Peyer's patch (tissue), 4 donors: ENCODE results near the gene MRAS. TPM values are rescaled to one million over a fixed set of nuclear protein-coding genes. Genes with fewer than 3 reads are reported as not detected.
"Not testable (repeated sequence)": the region's sequence is repeated elsewhere in the genome, so short reads cannot be mapped to it uniquely, and the experiment has no call there.

ENCODE experiments used
- DNase-seq, 3 donors: peaks; one replicate each; pipeline ENCODE4 v3.0.0-alpha.2; 2017 to 2019
- H3K27ac ChIP-seq, 4 donors: fragments of 200-600 bp; sonication (generic); one replicate each; pipeline ENCODE4 v1.5.1; 2016 to 2019
- H3K27me3 ChIP-seq, 2 donors: fragments of 200-600 bp; sonication (generic); one replicate each; pipeline ENCODE4 v1.5.1; 2019
- H3K36me3 ChIP-seq, 3 donors: fragments of 200-600 bp; sonication (generic); one replicate each; pipeline ENCODE4 v1.5.1; 2016 to 2019
- H3K4me1 ChIP-seq, 4 donors: fragments of 200-600 bp; sonication (generic); one replicate each; pipeline ENCODE4 v1.5.1; 2016 to 2019
- H3K4me3 ChIP-seq, 4 donors: fragments of 200-600 bp; sonication (generic); 1 replicate in 3 of 4; 2 replicates in 1 of 4; pipeline ENCODE4 v1.5.1; 2016 to 2019; ENCODE audit warnings: mild to moderate bottlenecking in 1 of 4
- H3K9me3 ChIP-seq, 4 donors: fragments of 200-600 bp; sonication (generic); one replicate each; pipeline ENCODE4 v1.5.1; 2016 to 2019; ENCODE audit warnings: mild to moderate bottlenecking in 1 of 4
- POLR2A ChIP-seq, 2 donors: fragments of 450-650 bp; IDR thresholded peaks; one replicate each; pipeline ENCODE4 v1.5.1; 2017; ENCODE audit warnings: antibody characterized with exemption in 2 of 2, mild to moderate bottlenecking in 2 of 2, moderate library complexity in 2 of 2
- total RNA-seq, 4 donors: library from RNA; depleted of rRNA; stranded (reverse); fragments of >200 nt; gene quantifications; one replicate each; pipeline ENCODE4 v1.1.0, GENCODE V29; 2016
- TF ChIP-seq, protein P1 (sequence below), 6 experiments: fragments of 450-650 bp in 4 of 6; fragments of 200-600 bp in 2 of 6; sonication (generic) in 1 of 6; IDR thresholded peaks; one replicate each; pipeline ENCODE4 v1.5.1; 2017 to 2019; ENCODE audit warnings: antibody characterized with exemption in 6 of 6, mild to moderate bottlenecking in 3 of 6, moderate library complexity in 1 of 6

The MRAS gene
- total RNA-seq, 4 donors from 2014 or later: 1.2 to 7.4 (median 3.0) TPM

DNA sequence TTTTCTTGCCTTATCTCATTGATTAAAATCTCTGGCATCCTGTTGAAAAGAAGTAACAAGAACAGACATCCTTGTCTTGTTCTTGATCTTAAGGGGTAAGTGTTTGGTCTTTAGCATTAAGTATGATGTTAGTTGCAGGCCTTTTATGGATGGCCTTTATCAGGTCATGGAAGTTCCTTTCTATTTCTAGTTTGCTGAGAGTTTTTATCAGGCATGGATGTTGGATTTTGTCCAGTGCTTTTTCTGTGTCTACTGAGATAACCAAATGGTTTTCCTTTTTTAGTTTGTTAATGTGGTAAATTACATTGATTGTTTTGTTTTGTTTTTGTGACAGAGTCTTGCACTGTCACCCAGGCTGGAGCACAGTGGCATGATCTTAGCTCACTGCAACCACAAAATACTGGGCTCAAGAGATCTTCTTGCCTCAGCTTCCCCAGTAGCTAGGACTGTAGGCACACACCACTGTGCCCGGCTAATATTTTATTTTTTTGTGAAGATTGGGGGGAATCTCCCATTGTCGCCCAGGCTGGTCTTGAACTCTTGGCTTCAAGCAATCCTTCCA is 26.3 kb downstream of the MRAS start:
- DNase-seq: no peak
- Histone ChIP-seq H3K4me3 (no peak overlapping the region), H3K9me3 (no peaks in the 10 kb centered on the region), H3K27ac (no peak overlapping the region), H3K36me3 (no peaks in the 10 kb centered on the region), H3K4me1 (no peaks in the 10 kb centered on the region), H3K27me3 (no peaks in the 10 kb centered on the region)
- TF ChIP-seq POLR2A (IDR thresholded peaks at IDR 0.05): no peak
- TF ChIP-seq, protein P1, sequence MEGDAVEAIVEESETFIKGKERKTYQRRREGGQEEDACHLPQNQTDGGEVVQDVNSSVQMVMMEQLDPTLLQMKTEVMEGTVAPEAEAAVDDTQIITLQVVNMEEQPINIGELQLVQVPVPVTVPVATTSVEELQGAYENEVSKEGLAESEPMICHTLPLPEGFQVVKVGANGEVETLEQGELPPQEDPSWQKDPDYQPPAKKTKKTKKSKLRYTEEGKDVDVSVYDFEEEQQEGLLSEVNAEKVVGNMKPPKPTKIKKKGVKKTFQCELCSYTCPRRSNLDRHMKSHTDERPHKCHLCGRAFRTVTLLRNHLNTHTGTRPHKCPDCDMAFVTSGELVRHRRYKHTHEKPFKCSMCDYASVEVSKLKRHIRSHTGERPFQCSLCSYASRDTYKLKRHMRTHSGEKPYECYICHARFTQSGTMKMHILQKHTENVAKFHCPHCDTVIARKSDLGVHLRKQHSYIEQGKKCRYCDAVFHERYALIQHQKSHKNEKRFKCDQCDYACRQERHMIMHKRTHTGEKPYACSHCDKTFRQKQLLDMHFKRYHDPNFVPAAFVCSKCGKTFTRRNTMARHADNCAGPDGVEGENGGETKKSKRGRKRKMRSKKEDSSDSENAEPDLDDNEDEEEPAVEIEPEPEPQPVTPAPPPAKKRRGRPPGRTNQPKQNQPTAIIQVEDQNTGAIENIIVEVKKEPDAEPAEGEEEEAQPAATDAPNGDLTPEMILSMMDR (IDR thresholded peaks at IDR 0.05): no peak

DNA sequence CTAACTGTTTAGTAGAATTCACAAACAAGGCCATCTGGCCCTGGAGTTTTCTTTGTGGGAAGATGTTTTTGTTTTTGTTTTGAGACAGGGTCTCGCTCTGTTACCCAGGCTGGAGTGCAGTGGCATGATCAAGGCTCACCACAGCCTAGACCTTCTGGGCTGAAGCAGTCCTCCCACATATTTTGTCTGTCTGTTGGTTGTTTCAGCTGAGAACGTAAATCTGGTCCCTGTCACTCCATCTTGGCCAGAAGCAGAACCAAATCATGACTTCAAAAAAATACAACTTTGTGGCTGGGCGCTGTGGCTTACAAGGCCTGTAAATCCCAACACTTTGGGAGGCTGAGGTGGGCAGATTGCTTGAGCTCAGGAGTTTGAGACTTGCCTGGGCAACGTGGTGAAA is 27.1 kb downstream of the MRAS start:
- Histone ChIP-seq H3K27ac (no peak overlapping the region), H3K4me1 (no peaks in the 10 kb centered on the region), H3K36me3 (no peaks in the 10 kb centered on the region), H3K9me3 (no peaks in the 10 kb centered on the region), H3K4me3 (no peak overlapping the region), H3K27me3 (no peaks in the 10 kb centered on the region)
- TF ChIP-seq, protein P1 (IDR thresholded peaks at IDR 0.05): no peak
- TF ChIP-seq POLR2A (IDR thresholded peaks at IDR 0.05): no peak
- no peak for DNase-seq

DNA sequence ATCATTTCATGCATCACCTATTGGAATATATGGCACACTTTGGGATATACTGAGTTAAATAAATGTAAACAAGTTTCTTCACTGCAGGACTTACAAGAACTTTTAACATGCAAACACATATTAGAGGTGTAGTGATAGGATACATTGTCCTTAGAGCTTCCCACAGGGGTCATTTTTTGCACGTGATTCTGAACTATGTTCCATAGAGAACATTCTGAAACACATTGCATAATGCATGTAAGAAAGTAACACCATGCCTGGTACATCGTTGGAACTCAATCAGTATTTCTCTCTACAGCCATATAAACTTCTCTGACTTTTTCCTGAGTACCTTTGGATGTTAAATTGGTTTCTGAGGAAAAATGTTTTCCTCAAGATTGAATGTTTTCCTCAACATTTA is 28.3 kb downstream of the MRAS start:
- no peak for TF ChIP-seq POLR2A (IDR thresholded peaks at IDR 0.05)
- TF ChIP-seq, protein P1 (IDR thresholded peaks at IDR 0.05): no peak
- H3K27me3 ChIP-seq: no peaks in the 10 kb centered on the region
- H3K36me3 ChIP-seq: no peaks in the 10 kb centered on the region
- no peaks in the 10 kb centered on the region for H3K9me3 ChIP-seq
- peaks cover 0 to 8% (median 0%) of the 10 kb centered on the region in 4 donors for H3K4me1 ChIP-seq
- DNase-seq: no peak
- H3K27ac ChIP-seq: no peak overlapping the region
- no peak overlapping the region for H3K4me3 ChIP-seq

DNA sequence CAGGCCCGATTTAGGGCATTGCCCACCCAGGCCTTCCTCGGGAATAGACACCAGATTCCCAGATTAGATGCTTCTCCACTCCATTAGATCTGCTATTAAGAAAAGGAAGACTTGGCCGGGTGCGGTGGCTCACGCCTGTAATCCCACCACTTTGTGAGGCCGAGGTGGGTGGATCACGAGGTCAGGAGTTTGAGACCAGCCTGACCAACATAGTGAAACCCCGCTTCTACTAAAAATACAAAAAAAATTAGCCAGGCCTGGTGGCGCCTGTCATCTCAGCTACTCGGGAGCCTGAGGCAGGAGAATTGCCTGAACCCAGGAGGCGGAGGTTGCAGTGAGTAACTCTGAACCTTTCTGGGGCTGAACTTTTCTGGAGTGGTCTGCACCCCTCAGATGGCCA is 28.8 kb downstream of the MRAS start:
- H3K9me3 ChIP-seq, DNase-seq, H3K27me3 ChIP-seq, H3K4me3 ChIP-seq, H3K27ac ChIP-seq, H3K36me3 ChIP-seq: not testable (repeated sequence)
- H3K4me1 ChIP-seq: peaks cover 0 to 10% (median 0%) of the 10 kb centered on the region in 4 donors

DNA sequence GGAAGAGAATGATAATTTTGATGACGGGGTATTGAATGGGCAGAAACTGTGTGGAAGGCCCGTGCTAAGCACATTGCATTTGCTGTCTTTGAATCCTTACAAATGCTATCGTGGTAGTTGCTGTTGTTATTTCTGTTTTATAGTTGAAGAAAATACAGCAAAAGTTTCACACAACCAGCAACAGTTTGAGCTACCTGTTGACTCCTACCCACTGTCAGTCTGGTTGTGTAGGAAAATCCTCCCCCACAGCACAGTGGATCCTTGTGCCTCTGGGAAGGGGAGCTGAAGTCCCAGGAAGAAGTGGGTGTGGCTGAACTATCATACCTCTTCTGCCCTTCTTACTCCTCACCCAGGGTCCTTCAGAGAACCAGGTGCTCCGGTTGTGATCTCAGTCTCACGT is 29.4 kb downstream of the MRAS start:
- TF ChIP-seq, protein P1 (IDR thresholded peaks at IDR 0.05): no peak
- no peak for TF ChIP-seq POLR2A (IDR thresholded peaks at IDR 0.05)
- no peak overlapping the region for H3K4me3 ChIP-seq

DNA sequence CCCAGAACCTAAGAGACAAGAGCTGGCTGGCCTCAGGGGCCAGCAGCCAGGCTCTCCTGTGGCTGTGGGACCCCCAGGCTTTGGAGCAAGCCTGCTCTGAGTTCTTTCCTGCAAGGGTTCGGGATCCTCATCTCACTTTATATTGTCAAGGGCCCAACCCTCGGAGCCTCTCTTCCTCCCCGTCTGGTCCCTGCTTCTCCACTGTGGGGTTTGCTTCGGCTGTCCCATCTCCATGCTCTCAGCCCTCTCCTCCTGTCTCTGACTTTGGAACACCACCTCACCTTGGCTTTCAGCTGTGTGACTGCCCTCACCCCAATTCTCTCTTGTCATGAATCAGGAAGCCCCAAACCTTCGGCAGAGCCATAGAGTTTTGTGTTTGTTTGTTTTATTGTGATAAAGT is 30.0 kb downstream of the MRAS start:
- Histone ChIP-seq H3K9me3 (no peaks in the 10 kb centered on the region), H3K4me3 (no peak overlapping the region), H3K4me1 (peaks cover 0 to 10% (median 0%) of the 10 kb centered on the region in 4 donors), H3K27me3 (no peaks in the 10 kb centered on the region), H3K27ac (no peak overlapping the region), H3K36me3 (no peaks in the 10 kb centered on the region)
- TF ChIP-seq POLR2A (IDR thresholded peaks at IDR 0.05): no peak
- TF ChIP-seq, protein P1 (IDR thresholded peaks at IDR 0.05): no peak
- no peak for DNase-seq

More for the DNA sequence above, 29.4 kb downstream of the MRAS start:
- DNase-seq: no peak
- Histone ChIP-seq H3K9me3 (no peaks in the 10 kb centered on the region), H3K4me1 (peaks cover 0 to 10% (median 0%) of the 10 kb centered on the region in 4 donors), H3K27me3 (no peaks in the 10 kb centered on the region), H3K27ac (no peak overlapping the region), H3K36me3 (no peaks in the 10 kb centered on the region)
